Activated CD4-positive, alpha-beta T cell treated with anti-CD3 and anti-CD28 coated beads, Interleukin-2, Interleukin-6, amounts not matched to agents 100 ng/mL and 50 ng/mL, durations not matched to agents 16 hours and 8 hours (primary cell): ENCODE measurements around the gene SMIM21.

Experiments used
- DNase-seq: peaks from one replicate; pipeline ENCODE4 v3.0.0-alpha.2; 2020

SMIM21 gene

GRCh38 chr18:75427603-75428002 is at the start of gene SMIM21:
Gene SMIM21 (minus strand): TSS chr18:75427703. CDS start chr18:75427563, 140 bp downstream.
- DNase-seq: no peak

DNA sequence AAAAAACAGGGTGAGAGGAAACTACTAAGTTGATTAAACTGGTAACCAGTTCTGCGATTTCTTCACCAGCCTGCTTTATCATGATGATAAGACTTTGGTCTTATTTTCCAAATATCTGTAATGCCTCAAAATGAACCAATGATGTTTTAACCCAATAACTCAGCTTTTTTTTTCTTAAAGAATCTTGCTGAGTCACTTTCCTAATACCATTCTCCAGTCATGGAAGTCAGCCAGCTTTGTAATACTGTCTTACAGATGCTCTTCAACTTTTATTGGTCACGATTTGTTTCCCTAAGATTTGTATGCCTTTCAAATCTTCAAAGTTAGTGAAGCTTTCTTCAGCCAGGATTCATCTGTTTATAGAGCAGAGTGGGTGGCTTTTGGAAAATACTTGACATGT is 47.7 kb upstream of the SMIM21 start:
- no peak for DNase-seq

DNA sequence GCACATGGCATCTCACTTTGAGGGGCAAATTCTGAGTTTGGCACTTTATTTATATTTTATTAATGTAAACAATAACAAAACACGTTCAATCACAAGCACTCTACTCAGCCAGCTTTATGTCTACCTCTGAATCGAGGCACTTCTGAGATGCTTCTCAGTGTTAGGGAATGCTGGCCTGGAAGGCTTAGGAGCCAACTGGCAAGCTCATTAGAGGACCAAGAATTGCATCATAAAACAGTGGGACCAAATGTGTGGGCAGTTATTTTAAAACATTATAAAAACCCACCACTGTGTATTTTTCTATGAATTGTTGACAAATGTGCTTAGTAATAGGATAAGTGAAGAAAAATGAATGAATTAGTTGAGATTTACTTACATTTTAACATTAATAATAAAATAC is 46.8 kb upstream of the SMIM21 start:
- no peak for DNase-seq

- no peak for DNase-seq
Measured at GRCh38 chr18:75473316-75473715, 45.8 kb upstream of the SMIM21 start.

DNA sequence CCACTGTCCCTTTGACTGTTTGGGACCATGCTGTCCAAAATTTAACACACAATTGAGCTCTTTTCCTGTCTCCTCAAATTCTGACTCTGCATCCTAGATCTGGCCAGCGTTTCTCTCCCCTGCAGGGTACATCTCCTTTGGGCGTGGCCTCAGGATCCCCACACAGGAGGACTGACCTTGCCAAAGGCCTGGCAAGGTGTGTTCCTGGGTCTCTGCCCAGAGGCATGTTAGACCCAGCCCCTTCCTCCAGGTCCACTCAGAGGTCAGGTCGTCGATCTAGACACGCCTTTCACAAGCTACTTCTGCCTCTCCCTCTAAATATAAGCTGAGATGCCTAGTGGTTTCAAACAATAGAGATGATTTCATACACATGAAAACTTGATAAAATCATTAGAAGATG is 45.4 kb upstream of the SMIM21 start:
- DNase-seq: no peak

- DNase-seq: no peak
Measured at GRCh38 chr18:75472396-75472795, 44.9 kb upstream of the SMIM21 start.

DNA sequence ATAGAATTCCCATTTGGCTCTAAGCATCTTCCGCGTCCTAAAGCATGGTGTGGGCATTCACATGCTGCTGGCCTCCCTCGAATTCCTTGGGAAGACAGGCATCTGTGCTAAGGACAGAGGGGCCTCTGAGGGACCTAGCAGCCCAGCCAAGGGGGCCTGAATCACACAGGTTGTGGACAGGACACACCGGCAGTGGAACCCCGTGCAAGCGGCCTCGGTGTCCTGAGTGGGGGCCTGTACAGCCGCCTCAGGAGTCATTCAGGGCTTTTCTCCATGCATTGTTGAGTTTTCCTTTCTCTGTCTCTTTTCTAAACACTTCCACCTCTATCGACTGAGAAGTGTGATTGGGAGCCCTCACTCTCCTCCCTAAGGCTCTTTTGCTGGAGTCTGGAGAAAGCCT is 44.3 kb upstream of the SMIM21 start:
- DNase-seq: no peak

GRCh38 chr18:75467851-75468250 is 40.3 kb upstream of the SMIM21 start:
- no peak for DNase-seq

DNA sequence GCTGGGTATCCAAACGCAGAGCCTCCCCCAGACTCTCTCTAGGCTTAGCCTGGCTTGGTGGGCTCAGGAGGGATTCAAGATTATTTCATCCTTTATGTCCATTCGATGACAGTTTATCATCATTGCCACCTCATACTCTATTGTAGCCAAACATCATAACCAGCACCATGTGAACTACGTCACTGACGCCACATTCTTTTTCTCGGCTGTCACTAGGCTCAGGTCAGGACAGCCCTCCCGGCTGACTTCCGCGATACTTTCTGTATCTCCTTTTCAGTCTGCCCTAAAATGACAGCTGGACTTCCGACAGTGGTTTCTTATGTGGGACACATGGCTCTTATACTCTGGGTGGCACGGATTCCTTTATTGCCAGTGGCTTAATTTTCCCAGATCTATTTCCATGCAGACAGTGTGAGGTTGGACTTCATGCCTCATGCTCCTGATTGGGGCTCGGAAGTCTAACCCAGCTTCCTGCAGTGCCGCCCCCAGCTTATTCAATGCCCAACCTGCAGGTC is 39.8 kb upstream of the SMIM21 start:
- DNase-seq: no peak

- DNase-seq: no peak
Measured at GRCh38 chr18:75464356-75464755, 36.9 kb upstream of the SMIM21 start.

- no peak for DNase-seq
Measured at GRCh38 chr18:75462178-75462832, 34.8 kb upstream of the SMIM21 start.

DNA sequence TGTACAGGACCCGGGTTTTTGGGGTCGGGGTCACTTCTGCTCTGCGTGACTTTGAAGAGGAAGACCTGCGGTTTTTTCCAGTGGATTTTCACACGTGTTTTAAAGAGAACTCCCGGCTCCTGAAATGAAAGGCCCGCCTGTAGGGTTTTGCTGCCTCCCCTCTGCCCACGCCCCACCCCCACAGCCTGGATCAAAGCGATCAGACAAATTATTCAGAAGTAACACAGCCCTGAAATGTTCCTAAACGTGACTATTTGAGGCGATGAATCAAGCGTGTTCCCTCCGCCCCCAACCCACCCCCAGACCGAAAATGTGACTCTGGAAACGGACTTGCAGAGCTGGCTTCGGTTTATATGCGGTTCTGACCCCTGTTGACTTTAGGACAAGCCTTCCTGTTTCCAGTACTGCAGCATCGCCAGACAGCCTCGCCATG is 28.7 kb upstream of the SMIM21 start:
- no peak for DNase-seq

DNA sequence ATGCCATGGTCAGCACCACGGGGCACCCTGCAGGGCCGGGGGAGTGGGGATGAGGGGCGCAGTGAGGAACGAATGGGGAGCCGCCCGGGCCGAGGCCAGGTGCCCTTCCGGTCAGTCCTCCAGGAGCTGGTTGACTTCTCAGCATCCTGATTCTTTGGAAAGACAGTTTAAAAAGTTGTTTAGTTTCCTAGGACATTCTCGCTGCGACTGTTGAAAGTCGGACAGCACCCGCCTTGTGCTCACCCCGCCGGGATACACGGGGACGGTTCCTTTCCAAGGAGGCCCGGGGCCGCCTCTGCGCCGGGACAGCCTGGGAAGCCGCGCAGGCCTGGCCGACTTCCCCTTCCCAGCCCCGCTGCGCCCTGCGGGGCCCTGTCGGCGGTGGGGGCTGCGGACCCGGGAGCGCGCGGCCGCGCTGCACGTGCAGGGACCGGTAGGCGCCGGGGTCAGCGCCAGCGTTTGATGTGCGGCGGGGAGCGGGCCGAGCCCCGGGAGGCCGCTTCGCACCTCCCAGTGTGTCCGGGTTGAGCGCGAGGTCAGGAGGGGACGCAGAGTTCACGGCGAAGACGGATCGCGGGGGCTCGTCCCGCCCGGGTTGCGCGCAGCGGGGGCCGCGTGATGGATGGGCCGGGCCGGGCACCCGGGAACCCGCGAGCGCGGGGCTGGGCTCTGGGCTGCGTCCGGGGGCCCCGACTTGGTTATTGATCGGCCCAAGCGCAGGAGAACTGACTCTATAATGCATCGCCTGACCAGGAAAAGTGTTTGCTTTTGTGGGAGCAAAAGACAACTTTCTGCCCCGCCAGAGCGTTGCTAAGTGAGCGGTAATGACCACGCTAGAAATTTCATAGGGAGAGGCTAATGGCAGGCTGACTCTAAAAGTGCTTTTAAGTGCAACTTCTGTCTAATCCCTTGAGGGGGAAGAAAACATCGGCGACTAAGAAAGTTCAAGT is 28.0 kb upstream of the SMIM21 start:
- no peak for DNase-seq

GRCh38 chr18:75454022-75454795 is 26.7 kb upstream of the SMIM21 start:
- no peak for DNase-seq

- DNase-seq: no peak
Measured at GRCh38 chr18:75450906-75451305, 23.4 kb upstream of the SMIM21 start.

DNA sequence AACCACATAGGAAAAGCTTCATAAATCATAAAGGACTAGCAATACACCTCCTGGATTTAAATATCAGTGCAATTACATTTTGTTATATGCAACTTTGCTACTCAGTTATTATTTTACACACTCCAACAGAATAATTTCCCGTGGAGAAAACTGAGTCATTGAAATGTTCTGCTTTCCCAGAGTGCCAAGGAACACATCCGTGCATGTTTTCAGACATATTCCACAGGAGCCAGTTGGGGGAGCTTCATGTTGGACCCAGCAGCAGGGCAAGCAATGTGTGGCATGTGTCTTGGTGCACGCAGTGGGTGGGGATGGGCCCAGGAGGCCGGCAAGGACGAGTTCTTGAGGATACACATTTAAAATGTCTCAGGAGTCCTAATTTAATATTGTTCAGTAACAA is 14.4 kb upstream of the SMIM21 start:
- no peak for DNase-seq

- no peak for DNase-seq
Measured at GRCh38 chr18:75439348-75439747, 11.8 kb upstream of the SMIM21 start.

GRCh38 chr18:75438891-75439290 is 11.4 kb upstream of the SMIM21 start:
- DNase-seq: no peak

DNA sequence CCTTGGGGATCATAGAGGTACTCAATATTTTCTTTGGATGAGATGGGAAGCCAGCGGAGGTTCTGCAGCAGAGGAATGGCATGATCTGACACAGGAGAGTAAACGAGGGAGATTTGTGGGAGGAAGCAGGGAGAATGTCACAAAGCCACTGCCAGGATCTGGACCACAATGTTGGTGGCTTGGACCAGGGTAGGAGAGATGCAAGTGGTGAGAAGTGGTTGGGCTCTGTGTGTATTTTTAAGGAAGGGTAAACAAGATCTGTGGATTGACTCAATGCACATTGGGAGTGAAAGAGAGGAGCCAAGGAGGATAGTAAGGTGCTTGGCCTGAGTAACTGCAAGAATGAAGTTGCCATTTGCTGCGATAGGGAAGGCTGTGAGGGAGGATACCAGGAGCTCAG is 10.5 kb upstream of the SMIM21 start:
- DNase-seq: no peak

GRCh38 chr18:75433098-75433497 is 5.6 kb upstream of the SMIM21 start:
- no peak for DNase-seq

DNA sequence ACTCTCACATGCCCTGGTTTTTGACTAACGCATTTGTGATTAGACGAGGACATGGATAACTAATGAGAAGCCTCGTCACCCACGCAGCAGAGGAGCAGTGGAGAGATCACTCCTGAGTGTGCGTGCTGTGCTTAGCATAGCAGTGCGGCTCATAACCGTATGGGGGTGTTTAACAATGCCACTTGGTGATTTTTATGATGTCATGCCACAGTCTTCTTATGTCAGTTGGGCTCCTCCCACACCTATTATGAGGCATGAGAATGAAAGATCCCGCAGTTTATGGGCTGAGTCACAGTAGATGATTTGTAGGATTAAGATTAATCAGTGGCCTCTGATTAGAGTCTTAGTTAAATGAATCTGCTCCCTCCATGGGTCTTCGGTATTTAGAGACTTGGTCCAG is 2.5 kb upstream of the SMIM21 start:
- DNase-seq: no peak

DNA sequence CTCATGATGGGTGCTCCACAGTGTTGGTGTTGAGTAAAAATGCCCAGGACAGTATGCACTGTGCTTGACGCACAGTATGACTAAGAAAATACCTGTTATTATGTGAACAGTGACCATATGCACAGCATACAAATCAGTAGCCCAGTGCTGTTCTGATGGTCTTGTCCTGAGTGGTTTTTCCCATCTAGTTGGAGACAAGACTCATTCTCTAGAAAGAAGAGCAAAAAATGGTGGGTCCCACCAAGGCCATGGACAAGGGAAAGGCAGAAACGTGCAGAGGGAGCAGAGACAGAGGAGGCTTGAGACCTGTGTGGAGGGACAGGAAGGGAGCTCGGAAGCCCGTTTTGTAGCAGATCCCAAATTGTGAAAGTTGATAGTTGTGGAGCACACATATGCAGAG is 987 bp upstream of the SMIM21 start:
- no peak for DNase-seq

DNA sequence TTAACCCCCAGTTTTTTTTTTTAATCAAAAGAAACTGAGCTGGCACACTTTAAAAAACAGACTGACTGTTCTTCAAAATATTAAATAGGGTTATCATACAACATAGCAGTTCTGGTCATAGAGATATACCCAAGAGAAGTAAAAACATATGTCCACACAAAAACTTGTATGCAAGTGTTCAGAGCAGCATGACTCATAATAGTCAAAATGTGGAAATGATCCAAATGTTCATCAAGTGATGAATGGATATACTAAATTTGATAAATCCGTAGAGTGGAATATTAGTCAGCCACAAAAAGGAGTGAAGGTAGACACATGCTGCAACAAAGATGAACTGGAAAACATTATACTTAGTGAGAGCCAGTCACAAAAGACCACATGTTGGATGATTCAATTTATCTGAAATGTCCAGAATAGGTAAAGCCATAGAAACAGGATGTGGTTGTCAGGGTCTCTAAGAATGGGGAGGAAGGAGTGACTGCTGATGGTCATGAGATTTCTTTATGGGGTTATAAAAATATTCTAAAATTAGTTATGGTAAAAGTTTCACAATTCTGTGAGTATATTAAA is 5.1 kb downstream of the SMIM21 start:
- DNase-seq: no peak
